Endodermal cell (in vitro differentiated cells): ENCODE results near the gene KCNH6. TPM values are rescaled to one million over a fixed set of nuclear protein-coding genes. Genes with fewer than 3 reads are reported as not detected.

Experiments
- DNase-seq: peaks from one replicate; pipeline ENCODE4 v3.0.0-alpha.2; 2017
- H3K27ac ChIP-seq: 2 replicates; pipeline ENCODE4 v1.5.1; 2013; ENCODE audit warnings: mild to moderate bottlenecking, low read depth, low read length, moderate library complexity
- H3K27me3 ChIP-seq: 2 replicates; pipeline ENCODE4 v1.6.1; 2013; ENCODE audit warnings: mild to moderate bottlenecking, low read length, moderate library complexity; ENCODE audit not compliant: insufficient read depth, control insufficient read depth, poor library complexity, severe bottlenecking
- H3K36me3 ChIP-seq: 2 replicates; pipeline ENCODE4 v1.7.0; 2013; ENCODE audit warnings: mild to moderate bottlenecking, low read length, moderate library complexity; ENCODE audit not compliant: control insufficient read depth, insufficient read depth
- H3K4me1 ChIP-seq: one replicate; pipeline ENCODE4 v1.7.0; 2013; ENCODE audit warnings: low read length; ENCODE audit not compliant: control insufficient read depth, insufficient read depth
- H3K4me3 ChIP-seq: 2 replicates; pipeline ENCODE4 v1.5.1; 2013; ENCODE audit warnings: mild to moderate bottlenecking, low read length, moderate library complexity
- H3K9ac ChIP-seq: 2 replicates; pipeline ENCODE4 v1.6.1; 2013; ENCODE audit warnings: mild to moderate bottlenecking, low read length, moderate library complexity; ENCODE audit not compliant: poor library complexity, severe bottlenecking; ENCODE audit errors: extremely low read depth
- H3K9me3 ChIP-seq: 2 replicates; pipeline ENCODE4 v1.6.1; 2013; ENCODE audit warnings: mild to moderate bottlenecking, low read length, moderate library complexity; ENCODE audit not compliant: control insufficient read depth
- H3K27ac Mint-ChIP-seq: 2 replicates; pipeline ENCODE4 v1.8.0; 2020; ENCODE audit warnings: mixed read lengths
- H3K27me3 Mint-ChIP-seq: 2 replicates; pipeline ENCODE4 v1.8.0; 2021; ENCODE audit warnings: mild to moderate bottlenecking, mixed read lengths; ENCODE audit not compliant: insufficient read depth
- H3K36me3 Mint-ChIP-seq: 2 replicates; pipeline ENCODE4 v1.8.0; 2020; ENCODE audit warnings: low read depth, mixed read lengths
- H3K4me1 Mint-ChIP-seq: 2 replicates; pipeline ENCODE4 v1.8.0; 2020; ENCODE audit warnings: mixed read lengths
- H3K4me3 Mint-ChIP-seq: 2 replicates; pipeline ENCODE4 v1.8.0; 2020; ENCODE audit warnings: mild to moderate bottlenecking, moderate library complexity, mixed read lengths
- H3K9me3 Mint-ChIP-seq: 2 replicates; pipeline ENCODE4 v1.8.0; 2020; ENCODE audit warnings: mild to moderate bottlenecking, mixed read lengths
- CTCF ChIP-seq: fragments of 200-600 bp; sonication (generic); conservative IDR thresholded peaks from 2 replicates; pipeline ENCODE4 v1.5.0; 2021; ENCODE audit warnings: antibody characterized with exemption, mild to moderate bottlenecking
- WGBS, 2 experiments: methylation state at CpG; one replicate each; pipeline versions ENCODE4 v1.1.5 to v1.1.7; 2013; ENCODE audit warnings: missing lambda C conversion rate in 2 of 2, mixed read lengths in 1 of 2; ENCODE audit not compliant: insufficient coverage in 1 of 2, insufficient read length in 1 of 2; 5-methylcytosine and 5-hydroxymethylcytosine counted together
- total RNA-seq, 2 donors: library from RNA; stranded (reverse); fragmentation: NEBNext Ultra II Directional in 1 of 2; extraction: Animal tissue kit (Norgen Biotek cat#: 25700) in 1 of 2; gene quantifications; 2 replicates in 1 of 2; 3 replicates in 1 of 2; pipeline ENCODE4 v1.2.1, GENCODE V29; 2021

KCNH6 gene
- total RNA-seq, 2 donors from 2014 or later = 0.79 to 0.95 TPM

- no peak overlapping the region for H3K4me3 Mint-ChIP-seq
- 89 to 92% methylated on average over 5 to 9 of the region's 9 CpGs for WGBS, 2 experiments
- Histone ChIP-seq H3K4me3 (no peak overlapping the region), H3K27ac (no peak overlapping the region), H3K9me3 (no peaks in the 10 kb centered on the region), H3K4me1 (peaks cover 2% of the 10 kb centered on the region), H3K27me3 (no peaks in the 10 kb centered on the region), H3K9ac (no peak overlapping the region), H3K36me3 (no peaks in the 10 kb centered on the region)
- H3K9me3 Mint-ChIP-seq = no peaks in the 10 kb centered on the region
- no peaks in the 10 kb centered on the region for H3K27me3 Mint-ChIP-seq
- peaks cover 7% of the 10 kb centered on the region for H3K4me1 Mint-ChIP-seq
- no peak for DNase-seq
- no peak overlapping the region for H3K27ac Mint-ChIP-seq
- TF ChIP-seq CTCF = no peak
- no peaks in the 10 kb centered on the region for H3K36me3 Mint-ChIP-seq
Measured at GRCh38 chr17:63493411-63493810, 29.7 kb upstream of the KCNH6 start.

- DNase-seq = no peak
- H3K36me3 ChIP-seq = no peaks in the 10 kb centered on the region
- no peak overlapping the region for H3K9ac ChIP-seq
- Mint-ChIP-seq H3K4me1 (peaks cover 11% of the 10 kb centered on the region), H3K9me3 (no peaks in the 10 kb centered on the region), H3K36me3 (no peaks in the 10 kb centered on the region), H3K27me3 (no peaks in the 10 kb centered on the region), H3K27ac (no peak overlapping the region), H3K4me3 (no peak overlapping the region)
- no peak for TF ChIP-seq CTCF
- H3K4me3 ChIP-seq = no peak overlapping the region
- 93% methylated on average over 9 to 12 of the region's 12 CpGs for WGBS, 2 experiments
- H3K9me3 ChIP-seq = no peaks in the 10 kb centered on the region
- no peaks in the 10 kb centered on the region for H3K27me3 ChIP-seq
- peaks cover 2% of the 10 kb centered on the region for H3K4me1 ChIP-seq
- H3K27ac ChIP-seq = no peak overlapping the region
Measured at GRCh38 chr17:63494300-63494928, 28.7 kb upstream of the KCNH6 start.

DNA sequence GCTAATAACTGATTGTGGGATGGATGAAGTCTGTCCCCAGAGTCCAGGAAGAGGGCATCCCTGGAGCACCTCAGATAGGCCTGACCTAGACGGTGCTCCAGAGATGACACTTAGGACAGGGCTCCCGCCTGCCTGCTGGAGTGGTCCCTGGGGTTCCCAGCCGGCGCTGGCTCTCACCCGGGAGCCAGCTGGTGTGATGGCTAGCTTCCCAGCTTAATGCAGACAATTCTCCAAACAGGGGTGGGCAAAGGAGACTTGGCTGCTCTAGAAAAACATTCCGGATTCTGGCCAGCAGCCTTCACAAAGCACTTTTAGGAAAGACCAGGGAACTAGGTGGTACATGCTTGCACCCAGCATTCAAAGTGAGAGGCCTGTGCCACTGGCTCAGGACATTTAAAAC is 27.7 kb upstream of the KCNH6 start:
- H3K9ac ChIP-seq = no peak overlapping the region
- no peak for TF ChIP-seq CTCF
- H3K4me1 Mint-ChIP-seq = peaks cover 11% of the 10 kb centered on the region
- H3K4me1 ChIP-seq = peaks cover 2% of the 10 kb centered on the region
- H3K27me3 ChIP-seq = no peaks in the 10 kb centered on the region
- H3K27ac ChIP-seq = no peak overlapping the region
- no peaks in the 10 kb centered on the region for H3K9me3 ChIP-seq
- H3K27ac Mint-ChIP-seq = no peak overlapping the region
- no peak overlapping the region for H3K4me3 Mint-ChIP-seq
- no peaks in the 10 kb centered on the region for H3K9me3 Mint-ChIP-seq
- no peaks in the 10 kb centered on the region for H3K36me3 ChIP-seq
- 94% methylated on average over 6 of the region's 6 CpGs for WGBS, 2 experiments
- peaks cover 2% of the 10 kb centered on the region for H3K27me3 Mint-ChIP-seq
- H3K36me3 Mint-ChIP-seq = no peaks in the 10 kb centered on the region
- DNase-seq = no peak
- H3K4me3 ChIP-seq = no peak overlapping the region
